Right atrium auricular region (tissue), 2 donors: ENCODE measurements around the gene FOXN3. TPM values are rescaled to one million over a fixed set of nuclear protein-coding genes. Genes with fewer than 3 reads are reported as not detected.

Experiments
- DNase-seq: peaks from one replicate; pipeline ENCODE4 v3.0.0-alpha.2; 2019; ENCODE audit warnings: low spot score
- H3K27ac ChIP-seq, 2 donors: fragments of 200-600 bp; sonication (generic); 1 replicate in 1 of 2; 2 replicates in 1 of 2; pipeline ENCODE4 v1.5.1; 2016 to 2019
- H3K27me3 ChIP-seq, 2 donors: fragments of 200-600 bp; sonication (generic); one replicate each; pipeline versions ENCODE4 v1.5.1 to v1.6.0; 2017 to 2019
- H3K36me3 ChIP-seq: fragments of 200-600 bp; sonication (generic); one replicate; pipeline ENCODE4 v1.5.1; 2016
- H3K4me1 ChIP-seq, 2 donors: fragments of 200-600 bp; sonication (generic); one replicate each; pipeline versions ENCODE4 v1.5.1 to v1.6.0; 2017 to 2019
- H3K4me3 ChIP-seq, 2 donors: fragments of 200-600 bp; sonication (generic); 1 replicate in 1 of 2; 2 replicates in 1 of 2; pipeline ENCODE4 v1.5.1; 2017 to 2019; ENCODE audit warnings: mild to moderate bottlenecking in 1 of 2, moderate library complexity in 1 of 2
- H3K9me3 ChIP-seq, 2 donors: fragments of 200-600 bp; sonication (generic); one replicate each; pipeline ENCODE4 v1.5.1; 2019
- total RNA-seq, 2 donors: library from RNA; depleted of rRNA; stranded (reverse); fragments of >200 nt; gene quantifications; one replicate each; pipeline ENCODE4 v1.1.0, GENCODE V29; 2016
- TF ChIP-seq, protein P1 (sequence below), 2 donors: fragments of 200-600 bp; sonication (generic); IDR thresholded peaks; one replicate each; pipeline ENCODE4 v1.5.1; 2019; ENCODE audit warnings: antibody characterized with exemption in 2 of 2

The FOXN3 gene
- total RNA-seq, 2 donors from 2014 or later = 80.1 to 90.3 TPM

DNA sequence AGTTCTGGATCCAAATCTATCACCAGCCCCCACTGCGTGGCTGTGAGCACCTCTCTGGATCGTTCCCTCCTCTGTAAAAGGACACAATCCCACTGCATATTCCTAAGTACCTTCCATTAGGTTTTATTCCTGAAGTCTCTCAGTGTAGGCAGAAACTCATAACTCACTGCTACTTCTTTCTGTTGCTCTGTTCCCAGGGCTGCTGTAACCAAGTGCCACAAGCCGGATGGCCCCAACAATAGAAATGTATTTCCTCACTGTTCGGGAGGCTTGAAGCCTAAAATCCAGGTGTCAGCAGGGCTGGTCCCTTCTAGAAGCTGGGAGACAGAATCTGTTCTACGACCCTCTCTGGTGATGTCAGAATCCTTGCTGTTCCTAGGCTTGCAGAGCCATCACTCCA is 24.9 kb downstream of the FOXN3 start:
- DNase-seq = no peak
- no peak overlapping the region for H3K27ac ChIP-seq
- TF ChIP-seq, protein P1, sequence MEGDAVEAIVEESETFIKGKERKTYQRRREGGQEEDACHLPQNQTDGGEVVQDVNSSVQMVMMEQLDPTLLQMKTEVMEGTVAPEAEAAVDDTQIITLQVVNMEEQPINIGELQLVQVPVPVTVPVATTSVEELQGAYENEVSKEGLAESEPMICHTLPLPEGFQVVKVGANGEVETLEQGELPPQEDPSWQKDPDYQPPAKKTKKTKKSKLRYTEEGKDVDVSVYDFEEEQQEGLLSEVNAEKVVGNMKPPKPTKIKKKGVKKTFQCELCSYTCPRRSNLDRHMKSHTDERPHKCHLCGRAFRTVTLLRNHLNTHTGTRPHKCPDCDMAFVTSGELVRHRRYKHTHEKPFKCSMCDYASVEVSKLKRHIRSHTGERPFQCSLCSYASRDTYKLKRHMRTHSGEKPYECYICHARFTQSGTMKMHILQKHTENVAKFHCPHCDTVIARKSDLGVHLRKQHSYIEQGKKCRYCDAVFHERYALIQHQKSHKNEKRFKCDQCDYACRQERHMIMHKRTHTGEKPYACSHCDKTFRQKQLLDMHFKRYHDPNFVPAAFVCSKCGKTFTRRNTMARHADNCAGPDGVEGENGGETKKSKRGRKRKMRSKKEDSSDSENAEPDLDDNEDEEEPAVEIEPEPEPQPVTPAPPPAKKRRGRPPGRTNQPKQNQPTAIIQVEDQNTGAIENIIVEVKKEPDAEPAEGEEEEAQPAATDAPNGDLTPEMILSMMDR (IDR thresholded peaks at IDR 0.05) = no peak
- no peaks in the 10 kb centered on the region for H3K27me3 ChIP-seq
- no peaks in the 10 kb centered on the region for H3K36me3 ChIP-seq
- peaks cover 0 to 36% of the 10 kb centered on the region in 2 donors for H3K4me1 ChIP-seq
- no peaks in the 10 kb centered on the region for H3K9me3 ChIP-seq
- no peak overlapping the region for H3K4me3 ChIP-seq

DNA sequence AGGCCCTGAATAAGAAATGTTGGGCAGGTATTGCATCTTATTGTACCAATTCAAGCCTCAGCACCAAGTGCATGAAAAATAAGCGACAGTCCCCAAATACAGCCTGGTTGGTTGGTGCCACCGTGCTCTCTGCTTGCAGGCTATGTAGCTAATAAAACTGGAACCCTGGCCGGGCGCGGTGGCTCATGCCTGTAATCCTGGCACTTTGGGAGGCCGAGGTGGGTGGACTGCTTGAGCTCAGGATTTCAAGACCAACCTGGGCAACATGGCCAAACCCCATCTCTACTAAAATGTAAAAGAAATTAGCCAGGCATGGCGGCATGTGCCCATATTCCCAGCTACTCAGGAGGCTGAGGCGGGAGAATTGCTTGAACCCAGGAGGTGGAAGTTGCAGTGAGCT is 25.5 kb downstream of the FOXN3 start:
- TF ChIP-seq, protein P1 (IDR thresholded peaks at IDR 0.05) = no peak
- no peak for DNase-seq
- Histone ChIP-seq H3K9me3 (no peaks in the 10 kb centered on the region), H3K4me3 (no peak overlapping the region), H3K27ac (no peak overlapping the region), H3K27me3 (no peaks in the 10 kb centered on the region), H3K36me3 (no peaks in the 10 kb centered on the region), H3K4me1 (peaks cover 0 to 38% of the 10 kb centered on the region in 2 donors)

DNA sequence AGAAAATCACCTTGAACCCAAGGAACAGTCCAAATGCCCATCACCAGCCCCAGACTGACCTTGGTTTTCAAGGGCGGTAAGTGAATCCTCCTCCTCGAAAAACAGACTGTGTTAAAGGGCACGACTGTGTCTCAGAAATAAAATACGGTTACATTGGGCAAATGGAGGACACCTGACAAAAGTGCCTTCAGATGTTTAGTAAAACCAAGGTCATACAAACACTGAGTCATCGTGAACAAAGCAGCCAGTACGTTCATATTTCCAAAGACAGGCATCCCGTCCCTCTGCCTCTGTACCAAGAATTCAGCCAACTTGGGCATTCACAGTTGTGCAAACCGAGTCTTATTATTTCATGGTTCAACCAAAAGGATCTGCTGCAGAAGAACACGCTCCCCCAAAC is 25.9 kb downstream of the FOXN3 start:
- DNase-seq = no peak
- TF ChIP-seq, protein P1 (IDR thresholded peaks at IDR 0.05) = no peak
- Histone ChIP-seq H3K27me3 (no peaks in the 10 kb centered on the region), H3K36me3 (no peaks in the 10 kb centered on the region), H3K4me3 (no peak overlapping the region), H3K4me1 (peaks cover 0 to 42% of the 10 kb centered on the region in 2 donors), H3K9me3 (no peaks in the 10 kb centered on the region), H3K27ac (no peak overlapping the region)

DNA sequence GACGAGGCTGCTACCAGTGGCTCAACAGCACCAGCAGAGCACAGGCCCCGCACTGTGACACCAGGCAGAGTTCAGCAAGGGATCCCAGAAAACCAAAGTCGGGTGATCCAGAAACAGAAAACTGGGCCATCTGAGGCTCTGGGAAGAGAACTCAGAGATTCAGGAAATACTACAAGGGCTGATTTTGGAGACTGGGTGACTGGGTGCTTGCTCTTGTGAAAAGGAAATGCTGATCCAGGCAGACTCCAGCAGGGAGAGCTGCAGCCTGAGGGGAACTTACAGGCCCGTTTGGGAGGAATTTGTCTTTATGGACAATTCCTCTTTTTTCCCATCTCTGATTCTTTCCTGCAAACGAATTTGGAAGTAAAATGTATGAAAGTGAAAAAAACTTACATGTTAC is 28.2 kb downstream of the FOXN3 start:
- H3K27me3 ChIP-seq = no peaks in the 10 kb centered on the region
- H3K4me3 ChIP-seq = no peak overlapping the region
- TF ChIP-seq, protein P1 (IDR thresholded peaks at IDR 0.05) = peak in 1 of 2 donors; percentile 50
- DNase-seq = no peak
- no peaks in the 10 kb centered on the region for H3K36me3 ChIP-seq
- H3K27ac ChIP-seq = peak overlapping the region in 1 of 2 donors; percentile 2
- no peaks in the 10 kb centered on the region for H3K9me3 ChIP-seq
- peaks cover 0 to 37% of the 10 kb centered on the region in 2 donors for H3K4me1 ChIP-seq

DNA sequence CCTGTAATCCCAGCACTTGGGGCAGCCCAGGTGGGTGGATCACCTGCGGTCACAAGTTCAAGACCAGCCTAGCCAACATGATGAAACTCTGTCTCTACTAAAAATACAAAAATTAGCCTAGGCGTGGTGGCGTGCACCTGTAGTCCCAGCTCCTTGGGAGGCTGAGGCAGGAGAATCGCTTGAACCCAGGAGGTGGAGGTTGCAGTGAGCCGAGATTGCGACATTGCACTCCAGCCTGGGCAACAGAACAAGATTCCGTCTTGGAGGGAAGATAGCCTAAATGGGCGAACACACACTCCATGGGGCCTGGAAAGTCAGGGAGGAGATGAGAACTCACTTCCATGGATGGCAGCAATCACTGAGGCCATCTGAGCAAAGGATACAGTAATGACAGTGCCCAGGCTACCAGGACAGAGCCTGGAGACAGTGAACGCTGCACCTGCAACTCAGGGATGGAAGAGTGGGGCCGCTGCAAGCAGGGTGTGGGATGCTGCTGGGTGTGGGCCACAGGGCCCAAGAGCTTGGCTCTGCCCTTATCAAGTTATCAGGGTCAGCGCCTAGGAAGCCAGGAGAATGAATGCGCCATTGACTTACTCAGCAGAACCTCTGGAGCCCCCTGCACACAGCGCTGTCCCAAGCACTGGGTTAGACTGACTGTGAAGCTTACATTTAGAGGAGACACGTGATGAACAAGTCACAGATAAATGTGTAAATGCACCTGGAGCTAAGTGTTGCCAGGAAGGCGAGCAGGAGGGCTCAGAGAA is 28.9 kb downstream of the FOXN3 start:
- Histone ChIP-seq H3K4me3 (no peak overlapping the region), H3K27ac (no peak overlapping the region), H3K9me3 (no peaks in the 10 kb centered on the region), H3K4me1 (peaks cover 0 to 37% of the 10 kb centered on the region in 2 donors), H3K27me3 (no peaks in the 10 kb centered on the region), H3K36me3 (no peaks in the 10 kb centered on the region)
- DNase-seq = no peak
- TF ChIP-seq, protein P1 (IDR thresholded peaks at IDR 0.05) = no peak
